PFSK-1 (cell line): Measurements from ENCODE around the gene C1QTNF12.

Source experiments
- FOXP2 ChIP-seq: optimal IDR thresholded peaks from 2 replicates; pipeline ENCODE3; 2011; ENCODE audit warnings: borderline replicate concordance, control low read depth, inconsistent platforms; ENCODE audit not compliant: insufficient read depth; ENCODE audit errors: extremely low read length, extremely low read depth
- POLR2AphosphoS5 ChIP-seq: IDR thresholded peaks from 2 replicates; pipeline ENCODE4 v1.6.1; 2012; ENCODE audit warnings: low read depth, mild to moderate bottlenecking, control low read depth, low read length, moderate library complexity
- REST ChIP-seq, 2 experiments: IDR thresholded peaks; 2 replicates each; pipeline versions ENCODE4 v1.6.1 to v1.8.0; 2011 to 2012; ENCODE audit warnings: low read depth in 2 of 2, low read length in 2 of 2, control low read depth in 1 of 2, inconsistent platforms in 1 of 2, mild to moderate bottlenecking in 1 of 2, moderate library complexity in 1 of 2; ENCODE audit not compliant: insufficient read depth in 1 of 2
- SIN3A ChIP-seq: IDR thresholded peaks from 2 replicates; pipeline ENCODE4 v1.6.1; 2012; ENCODE audit warnings: mild to moderate bottlenecking, low read length, moderate library complexity, borderline replicate concordance; ENCODE audit not compliant: insufficient read depth
- TAF1 ChIP-seq: IDR thresholded peaks from 2 replicates; pipeline ENCODE4 v1.6.1; 2012; ENCODE audit warnings: low read length, control low read depth, borderline replicate concordance; ENCODE audit not compliant: insufficient read depth

Gene C1QTNF12

GRCh38 chr1:1280782-1281481 is 34.4 kb upstream of the C1QTNF12 start:
- TF ChIP-seq REST (IDR thresholded peaks at IDR 0.05; ENCODE audit: insufficient read depth in 1 of 2, low read depth in 2 of 2, low read length in 2 of 2) (no peak), FOXP2 (no peak), POLR2AphosphoS5 (no peak), SIN3A (no peak), TAF1 (no peak)

GRCh38 chr1:1279028-1279427 is 32.5 kb upstream of the C1QTNF12 start:
- no peak for TF ChIP-seq POLR2AphosphoS5
- TF ChIP-seq TAF1, result no peak
- no peak for TF ChIP-seq FOXP2
- no peak for TF ChIP-seq REST (IDR thresholded peaks at IDR 0.05; ENCODE audit: insufficient read depth in 1 of 2, low read depth in 2 of 2, low read length in 2 of 2)
- TF ChIP-seq SIN3A, result no peak

GRCh38 chr1:1278620-1279019 is 32.1 kb upstream of the C1QTNF12 start:
- no peak for TF ChIP-seq SIN3A
- no peak for TF ChIP-seq FOXP2
- TF ChIP-seq REST (IDR thresholded peaks at IDR 0.05; ENCODE audit: insufficient read depth in 1 of 2, low read depth in 2 of 2, low read length in 2 of 2), result no peak
- TF ChIP-seq POLR2AphosphoS5, result no peak
- no peak for TF ChIP-seq TAF1

GRCh38 chr1:1275836-1276235 is 29.3 kb upstream of the C1QTNF12 start:
- TF ChIP-seq SIN3A (no peak), FOXP2 (no peak), TAF1 (no peak)

- TF ChIP-seq TAF1, result no peak
- no peak for TF ChIP-seq FOXP2
- TF ChIP-seq POLR2AphosphoS5, result no peak
- no peak for TF ChIP-seq REST (IDR thresholded peaks at IDR 0.05; ENCODE audit: insufficient read depth in 1 of 2, low read depth in 2 of 2, low read length in 2 of 2)
- TF ChIP-seq SIN3A, result no peak
These were observed 28.5 kb upstream of the C1QTNF12 start for GRCh38 chr1:1274931-1275431.
